Liver (tissue), 9 donors: ENCODE measurements around the gene PTPN14. TPM values are rescaled to one million over a fixed set of nuclear protein-coding genes. Genes with fewer than 3 reads are reported as not detected.
"Not testable (repeated sequence)": the region's sequence is repeated elsewhere in the genome, so short reads cannot be mapped to it uniquely, and the experiment has no call there.

Experiments used
- DNase-seq: peaks from one replicate; pipeline ENCODE4 v3.0.0-alpha.2; 2017; ENCODE audit warnings: low spot score
- H3K27ac ChIP-seq, 2 donors: one replicate each; pipeline ENCODE4 v1.7.0; 2013; ENCODE audit warnings: inconsistent platforms in 2 of 2, low read length in 2 of 2, control low read depth in 1 of 2, low read depth in 1 of 2, mild to moderate bottlenecking in 1 of 2
- H3K27me3 ChIP-seq, 4 donors: one replicate each; pipeline versions ENCODE4 v1.6.1 to v1.7.0; 2013; ENCODE audit warnings: low read length in 3 of 4, inconsistent platforms in 1 of 4, mild to moderate bottlenecking in 1 of 4, moderate library complexity in 1 of 4; ENCODE audit not compliant: control insufficient read depth in 4 of 4, insufficient read depth in 4 of 4
- H3K36me3 ChIP-seq, 4 donors: one replicate each; pipeline versions ENCODE4 v1.6.1 to v1.7.0; 2013; ENCODE audit warnings: low read length in 3 of 4, mild to moderate bottlenecking in 3 of 4, low read depth in 1 of 4, moderate library complexity in 1 of 4; ENCODE audit not compliant: control insufficient read depth in 4 of 4, insufficient read depth in 3 of 4
- H3K4me1 ChIP-seq, 4 donors: one replicate each; pipeline versions ENCODE4 v1.6.1 to v1.7.0; 2013; ENCODE audit warnings: low read length in 3 of 4, mild to moderate bottlenecking in 3 of 4, moderate library complexity in 1 of 4; ENCODE audit not compliant: control insufficient read depth in 4 of 4, insufficient read depth in 4 of 4
- H3K4me3 ChIP-seq, 3 donors: one replicate each; pipeline versions ENCODE4 v1.6.1 to v1.7.0; 2013; ENCODE audit warnings: low read length in 3 of 3, control low read depth in 1 of 3, low read depth in 1 of 3, mild to moderate bottlenecking in 1 of 3
- H3K9ac ChIP-seq, 2 donors: one replicate each; pipeline ENCODE4 v1.7.0; 2013; ENCODE audit warnings: low read length in 2 of 2, mild to moderate bottlenecking in 2 of 2, moderate library complexity in 2 of 2, control low read depth in 1 of 2, low read depth in 1 of 2
- H3K9me3 ChIP-seq, 4 donors: one replicate each; pipeline versions ENCODE4 v1.6.1 to v1.7.0; 2013; ENCODE audit warnings: low read length in 3 of 4; ENCODE audit not compliant: control insufficient read depth in 4 of 4
- ATF3 ChIP-seq: IDR thresholded peaks from 2 replicates; pipeline ENCODE4 v1.6.1; 2016; ENCODE audit warnings: antibody characterized with exemption
- EGR1 ChIP-seq, 2 donors: IDR thresholded peaks; 2 replicates each; pipeline ENCODE4 v1.6.1; 2016 to 2018; ENCODE audit warnings: antibody characterized with exemption in 2 of 2, low read depth in 2 of 2
- FOXA1 ChIP-seq: IDR thresholded peaks from 2 replicates; pipeline ENCODE4 v1.6.1; 2016; ENCODE audit warnings: antibody characterized with exemption
- FOXA2 ChIP-seq: IDR thresholded peaks from 2 replicates; pipeline ENCODE4 v1.6.1; 2016; ENCODE audit warnings: antibody characterized with exemption
- GABPA ChIP-seq, 2 donors: IDR thresholded peaks in 1 of 2; conservative IDR thresholded peaks in 1 of 2; 2 replicates each; pipeline ENCODE4 v1.6.1; 2016; ENCODE audit warnings: antibody characterized with exemption in 2 of 2, mild to moderate bottlenecking in 1 of 2, moderate library complexity in 1 of 2
- HNF4G ChIP-seq: IDR thresholded peaks from 2 replicates; pipeline ENCODE4 v1.6.1; 2016; ENCODE audit warnings: antibody characterized with exemption
- JUND ChIP-seq, 2 donors: IDR thresholded peaks; 2 replicates each; pipeline ENCODE4 v1.6.1; 2016; ENCODE audit warnings: antibody characterized with exemption in 2 of 2
- MAX ChIP-seq: IDR thresholded peaks from 2 replicates; pipeline ENCODE4 v1.6.1; 2016; ENCODE audit warnings: antibody characterized with exemption
- NR2F2 ChIP-seq: IDR thresholded peaks from 2 replicates; pipeline ENCODE4 v1.6.1; 2016; ENCODE audit warnings: antibody characterized with exemption
- RAD21 ChIP-seq, 2 donors: IDR thresholded peaks; 2 replicates each; pipeline ENCODE4 v1.6.1; 2016; ENCODE audit warnings: antibody characterized with exemption in 2 of 2, mild to moderate bottlenecking in 2 of 2
- REST ChIP-seq: IDR thresholded peaks from 2 replicates; pipeline ENCODE4 v1.6.1; 2016; ENCODE audit warnings: antibody characterized with exemption, mild to moderate bottlenecking
- RXRA ChIP-seq, 2 donors: IDR thresholded peaks; 2 replicates each; pipeline ENCODE4 v1.6.1; 2017 to 2018; ENCODE audit warnings: antibody characterized with exemption in 2 of 2, mild to moderate bottlenecking in 1 of 2
- SP1 ChIP-seq: IDR thresholded peaks from 2 replicates; pipeline ENCODE4 v1.6.1; 2018; ENCODE audit warnings: antibody characterized with exemption, mild to moderate bottlenecking
- TAF1 ChIP-seq: conservative IDR thresholded peaks from 2 replicates; pipeline ENCODE4 v1.6.1; 2016; ENCODE audit warnings: antibody characterized with exemption, mild to moderate bottlenecking
- YY1 ChIP-seq: IDR thresholded peaks from 2 replicates; pipeline ENCODE4 v1.6.1; 2016; ENCODE audit warnings: antibody characterized with exemption, mild to moderate bottlenecking
- ZBTB33 ChIP-seq: IDR thresholded peaks from 2 replicates; pipeline ENCODE4 v1.6.1; 2016; ENCODE audit warnings: antibody characterized with exemption
- WGBS: extraction: QIAGEN DNeasy Blood & Tissue Kit; methylation state at CpG from one replicate; pipeline ENCODE4 v1.1.7; 2013; 5-methylcytosine and 5-hydroxymethylcytosine counted together
- polyA plus RNA-seq, 2 donors: library from polyadenylated mRNA; stranded (reverse) in 1 of 2; unstranded in 1 of 2; fragments of 200-250 nt in 1 of 2; fragments of >200 nt in 1 of 2; fragmentation: Nextera tagmentation in 1 of 2; extraction: Ambion mirVana in 1 of 2; gene quantifications; one replicate each; pipeline versions ENCODE4 v1.2.1 to v1.2.3, GENCODE V29; 2013 to 2015
- total RNA-seq, 2 donors: library from RNA; depleted of rRNA; stranded (reverse); fragments of >200 nt; gene quantifications; one replicate each; pipeline ENCODE4 v1.2.3, GENCODE V29; 2014
- TF ChIP-seq, protein P1 (sequence below): fragments of 150-350 bp; IDR thresholded peaks from 2 replicates; pipeline ENCODE4 v1.5.1; 2017; ENCODE audit warnings: improper control_type of control experiment, low read depth, low read length; ENCODE audit not compliant: missing input control
- donor health status: healthy.
- donor health status: healthy.
- donor health status: healthy.
- donor health status: healthy.
- donor health status: healthy.

Gene PTPN14
- total and polyA plus RNA-seq, 4 donors = 0.54 to 3.2 (median 1.5) TPM

DNA sequence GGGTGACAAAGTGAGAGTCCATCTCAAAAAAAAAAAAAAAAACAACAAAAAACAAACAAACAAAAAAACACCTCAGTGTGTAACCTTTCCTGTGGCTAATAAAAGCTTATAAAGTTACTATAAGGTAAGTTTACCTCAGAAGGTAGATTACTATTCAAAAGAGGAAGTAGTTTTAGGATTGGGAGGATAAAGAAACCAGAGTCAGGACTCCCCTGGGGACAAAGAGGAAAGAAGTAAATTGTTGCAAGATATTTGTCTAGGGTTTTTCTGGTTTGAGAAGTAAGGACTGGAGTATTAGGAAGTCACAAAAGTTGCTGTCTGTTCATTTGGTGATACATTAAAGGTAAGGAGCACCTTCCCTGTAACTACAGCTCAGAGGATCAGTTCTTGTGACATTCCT, 27.8 kb upstream of the PTPN14 start:
- DNase-seq = no peak
- Histone ChIP-seq H3K9me3 (peaks cover 0 to 13% (median 6%) of the 10 kb centered on the region in 4 donors), H3K4me3 (no peak overlapping the region), H3K27me3 (no peaks in the 10 kb centered on the region), H3K9ac (no peak overlapping the region), H3K27ac (no peak overlapping the region), H3K4me1 (no peaks in the 10 kb centered on the region), H3K36me3 (no peaks in the 10 kb centered on the region)
- TF ChIP-seq NR2F2 = no peak
- TF ChIP-seq ZBTB33 = no peak
- TF ChIP-seq TAF1 = no peak
- TF ChIP-seq REST = no peak
- no peak for TF ChIP-seq SP1
- no peak for TF ChIP-seq HNF4G
- no peak for TF ChIP-seq EGR1 (IDR thresholded peaks at IDR 0.05; ENCODE audit: low read depth in 2 of 2)
- no peak for TF ChIP-seq FOXA1
- no peak for TF ChIP-seq FOXA2
- no peak for TF ChIP-seq YY1
- TF ChIP-seq RXRA (IDR thresholded peaks at IDR 0.05) = no peak
- no peak for TF ChIP-seq ATF3
- TF ChIP-seq MAX = no peak
- TF ChIP-seq GABPA (IDR thresholded peaks at IDR 0.05 in 1 of 2, conservative IDR thresholded peaks at IDR 0.05 in 1 of 2) = no peak
- TF ChIP-seq JUND (IDR thresholded peaks at IDR 0.05) = no peak
- TF ChIP-seq, protein P1, sequence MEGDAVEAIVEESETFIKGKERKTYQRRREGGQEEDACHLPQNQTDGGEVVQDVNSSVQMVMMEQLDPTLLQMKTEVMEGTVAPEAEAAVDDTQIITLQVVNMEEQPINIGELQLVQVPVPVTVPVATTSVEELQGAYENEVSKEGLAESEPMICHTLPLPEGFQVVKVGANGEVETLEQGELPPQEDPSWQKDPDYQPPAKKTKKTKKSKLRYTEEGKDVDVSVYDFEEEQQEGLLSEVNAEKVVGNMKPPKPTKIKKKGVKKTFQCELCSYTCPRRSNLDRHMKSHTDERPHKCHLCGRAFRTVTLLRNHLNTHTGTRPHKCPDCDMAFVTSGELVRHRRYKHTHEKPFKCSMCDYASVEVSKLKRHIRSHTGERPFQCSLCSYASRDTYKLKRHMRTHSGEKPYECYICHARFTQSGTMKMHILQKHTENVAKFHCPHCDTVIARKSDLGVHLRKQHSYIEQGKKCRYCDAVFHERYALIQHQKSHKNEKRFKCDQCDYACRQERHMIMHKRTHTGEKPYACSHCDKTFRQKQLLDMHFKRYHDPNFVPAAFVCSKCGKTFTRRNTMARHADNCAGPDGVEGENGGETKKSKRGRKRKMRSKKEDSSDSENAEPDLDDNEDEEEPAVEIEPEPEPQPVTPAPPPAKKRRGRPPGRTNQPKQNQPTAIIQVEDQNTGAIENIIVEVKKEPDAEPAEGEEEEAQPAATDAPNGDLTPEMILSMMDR = no peak
- no peak for TF ChIP-seq RAD21 (IDR thresholded peaks at IDR 0.05)

DNA sequence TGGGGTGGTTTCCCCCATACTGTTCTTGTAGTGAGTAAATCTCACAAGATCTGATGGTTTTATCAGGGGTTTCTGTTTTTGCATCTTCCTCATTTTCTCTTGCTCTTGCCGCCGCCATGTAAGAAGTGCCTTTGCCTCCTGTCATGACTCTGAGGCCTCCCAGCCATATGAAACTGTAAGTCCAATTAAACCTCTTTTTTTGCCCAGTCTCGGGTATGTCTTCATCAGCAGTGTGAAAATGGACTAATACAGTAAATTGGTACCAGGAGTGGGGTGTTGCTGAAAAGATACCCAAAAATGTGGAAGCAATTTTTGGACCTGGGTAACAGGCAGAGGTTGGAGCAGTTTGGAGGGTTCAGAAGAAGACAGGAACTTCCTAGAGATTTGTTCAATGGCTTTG, 24.7 kb upstream of the PTPN14 start:
- H3K36me3 ChIP-seq, DNase-seq, H3K9ac ChIP-seq, H3K4me1 ChIP-seq, H3K27ac ChIP-seq, H3K4me3 ChIP-seq, H3K27me3 ChIP-seq: not testable (repeated sequence)
- WGBS = 77% methylated on average over 3 of the region's 3 CpGs
- peaks cover 0 to 13% (median 6%) of the 10 kb centered on the region in 4 donors for H3K9me3 ChIP-seq
